ENCODE measurements around the gene PHF19.

Gene PHF19

GRCh38 chr9:120862452-120862851 lies 14.5 kb downstream of the PHF19 start:
- Histone ChIP-seq H3K36me3 (ENCODE audit: insufficient read depth) (no peaks in the 10 kb centered on the region), H3K9ac (no peak overlapping the region), H3K4me1 (ENCODE audit: low read depth, poor library complexity, severe bottlenecking) (peaks cover under 1% of the 10 kb centered on the region), H3K27me3 (ENCODE audit: insufficient read depth, low read depth) (no peaks in the 10 kb centered on the region), H4K20me1 (ENCODE audit: insufficient read depth) (no peaks in the 10 kb centered on the region), H3K4me2 (no peak overlapping the region), H3K4me3 (IDR thresholded peaks at IDR 0.05; ENCODE audit: insufficient read depth, low read depth, low read length) (no peak overlapping the region), H3K27ac (no peak overlapping the region), H3K79me2 (ENCODE audit: insufficient read depth, low read depth) (no peaks in the 10 kb centered on the region), H2AFZ (ENCODE audit: low read depth) (no peak overlapping the region)
- no peak for TF ChIP-seq CTCF (conservative IDR thresholded peaks at IDR 0.05; ENCODE audit: low read depth, low read length)

- no peaks in the 10 kb centered on the region for H3K36me3 ChIP-seq (ENCODE audit: insufficient read depth)
- H3K9ac ChIP-seq = no peak overlapping the region
Measured at GRCh38 chr9:120861935-120862334, 15.1 kb downstream of the PHF19 start.

GRCh38 chr9:120860083-120860482 lies 16.9 kb downstream of the PHF19 start:
- Histone ChIP-seq H3K4me1 (ENCODE audit: low read depth, poor library complexity, severe bottlenecking) (no peaks in the 10 kb centered on the region), H3K9ac (no peak overlapping the region), H4K20me1 (ENCODE audit: insufficient read depth) (no peaks in the 10 kb centered on the region), H3K4me2 (no peak overlapping the region), H3K79me2 (ENCODE audit: insufficient read depth, low read depth) (no peaks in the 10 kb centered on the region), H3K27ac (no peak overlapping the region), H2AFZ (ENCODE audit: low read depth) (no peak overlapping the region), H3K36me3 (ENCODE audit: insufficient read depth) (no peaks in the 10 kb centered on the region), H3K4me3 (IDR thresholded peaks at IDR 0.05; ENCODE audit: insufficient read depth, low read depth, low read length) (no peak overlapping the region), H3K27me3 (ENCODE audit: insufficient read depth, low read depth) (no peaks in the 10 kb centered on the region)
- no peak for TF ChIP-seq CTCF (conservative IDR thresholded peaks at IDR 0.05; ENCODE audit: low read depth, low read length)

More at GRCh38 chr9:120861935-120862334, 15.1 kb downstream of the PHF19 start:
- no peak overlapping the region for H3K4me3 ChIP-seq (IDR thresholded peaks at IDR 0.05; ENCODE audit: insufficient read depth, low read depth, low read length)
- no peak for TF ChIP-seq CTCF (conservative IDR thresholded peaks at IDR 0.05; ENCODE audit: low read depth, low read length)
- H3K4me2 ChIP-seq = no peak overlapping the region
- H2AFZ ChIP-seq (ENCODE audit: low read depth) = no peak overlapping the region
- no peaks in the 10 kb centered on the region for H3K79me2 ChIP-seq (ENCODE audit: insufficient read depth, low read depth)
- no peaks in the 10 kb centered on the region for H3K4me1 ChIP-seq (ENCODE audit: low read depth, poor library complexity, severe bottlenecking)
- H4K20me1 ChIP-seq (ENCODE audit: insufficient read depth) = no peaks in the 10 kb centered on the region
- no peak overlapping the region for H3K27ac ChIP-seq
- no peaks in the 10 kb centered on the region for H3K27me3 ChIP-seq (ENCODE audit: insufficient read depth, low read depth)

GRCh38 chr9:120859361-120859760 lies 17.6 kb downstream of the PHF19 start:
- H2AFZ ChIP-seq (ENCODE audit: low read depth) = no peak overlapping the region
- no peak overlapping the region for H3K27ac ChIP-seq
- no peaks in the 10 kb centered on the region for H3K27me3 ChIP-seq (ENCODE audit: insufficient read depth, low read depth)
- H3K9ac ChIP-seq = no peak overlapping the region
- no peaks in the 10 kb centered on the region for H3K36me3 ChIP-seq (ENCODE audit: insufficient read depth)
- no peaks in the 10 kb centered on the region for H3K79me2 ChIP-seq (ENCODE audit: insufficient read depth, low read depth)
- no peak overlapping the region for H3K4me3 ChIP-seq (IDR thresholded peaks at IDR 0.05; ENCODE audit: insufficient read depth, low read depth, low read length)
- H3K4me2 ChIP-seq = no peak overlapping the region
- H3K4me1 ChIP-seq (ENCODE audit: low read depth, poor library complexity, severe bottlenecking) = no peaks in the 10 kb centered on the region
- TF ChIP-seq CTCF (conservative IDR thresholded peaks at IDR 0.05; ENCODE audit: low read depth, low read length) = no peak
- no peaks in the 10 kb centered on the region for H4K20me1 ChIP-seq (ENCODE audit: insufficient read depth)

Data from KMS-11 (cell line).